IMR-90 (cell line): ENCODE data around the gene CHN1. TPM values are rescaled to one million over a fixed set of nuclear protein-coding genes. Genes with fewer than 3 reads are reported as not detected.

Source experiments
- ATAC-seq: fragments of 200-7000 bp; cut with Tn5 transposase; 2 replicates; pipeline ENCODE4 v1.9.1; 2020; ENCODE audit warnings: low read depth, mild to moderate bottlenecking, moderate library complexity
- BruUV-seq: library from RNA; stranded (reverse); fragments of 400-500 nt; replicated peaks from 2 replicates; lab custom pipeline; 2021; lab: Mats Ljungman, UMichigan
- CTCF ChIA-PET: fragments of 300-600 bp; formaldehyde crosslinking; extraction: SDS; loops from one replicate; lab custom pipeline; 2021; ENCODE audit warnings: antibody characterized with exemption; lab: Yijun Ruan, JAX
- POLR2A ChIA-PET: fragments of 300-600 bp; sonication (Branson Sonifier 250); formaldehyde crosslinking; loops from one replicate; lab custom pipeline; 2022; ENCODE audit warnings: antibody characterized with exemption; ENCODE audit not compliant: unreplicated experiment; lab: Charles Lee
- DNase-seq: peaks from one replicate; pipeline ENCODE4 v3.0.0; 2013
- H2AFZ ChIP-seq: replicated peaks from 2 replicates; pipeline ENCODE3; 2013; ENCODE audit warnings: low read length, mild to moderate bottlenecking; ENCODE audit not compliant: poor library complexity
- H2AK5ac ChIP-seq: 2 replicates; pipeline ENCODE4 v1.6.1; 2013; ENCODE audit warnings: low read depth, low read length, inconsistent platforms
- H2AK9ac ChIP-seq: replicated peaks from 2 replicates; pipeline ENCODE3; 2013; ENCODE audit warnings: mild to moderate bottlenecking, low read depth, low read length, moderate library complexity; ENCODE audit not compliant: poor library complexity
- H2BK120ac ChIP-seq: 2 replicates; pipeline ENCODE4 v1.6.1; 2013; ENCODE audit warnings: low read depth, low read length, inconsistent platforms
- H2BK15ac ChIP-seq: 3 replicates; pipeline ENCODE4 v1.6.1; 2013; ENCODE audit warnings: low read depth, low read length, inconsistent platforms
- H2BK20ac ChIP-seq: 2 replicates; pipeline ENCODE4 v1.6.1; 2013; ENCODE audit warnings: low read depth, mild to moderate bottlenecking, inconsistent platforms, low read length, moderate library complexity
- H2BK5ac ChIP-seq: 2 replicates; pipeline ENCODE4 v1.6.1; 2013; ENCODE audit warnings: mild to moderate bottlenecking, low read depth, low read length, inconsistent platforms; ENCODE audit not compliant: poor library complexity, severe bottlenecking
- H3K14ac ChIP-seq: replicated peaks from 2 replicates; pipeline ENCODE4 v1.6.1; 2013; ENCODE audit warnings: low read depth, low read length, inconsistent platforms
- H3K18ac ChIP-seq: 2 replicates; pipeline ENCODE4 v1.6.1; 2013; ENCODE audit warnings: low read depth, low read length, control low read depth
- H3K23ac ChIP-seq: 2 replicates; pipeline ENCODE4 v1.6.1; 2013; ENCODE audit warnings: low read depth, low read length, inconsistent platforms
- H3K27ac ChIP-seq: 2 replicates; pipeline ENCODE4 v1.5.1; 2013; ENCODE audit warnings: mild to moderate bottlenecking, control low read depth, low read length; ENCODE audit not compliant: insufficient read depth
- H3K27me3 ChIP-seq: 2 replicates; pipeline ENCODE4 v1.6.1; 2013; ENCODE audit warnings: low read length; ENCODE audit not compliant: control insufficient read depth, insufficient read depth
- H3K36me3 ChIP-seq: 2 replicates; pipeline ENCODE4 v1.6.1; 2013; ENCODE audit warnings: low read length, mixed read lengths; ENCODE audit not compliant: control insufficient read depth, insufficient read depth
- H3K4ac ChIP-seq: 2 replicates; pipeline ENCODE4 v1.6.1; 2013; ENCODE audit warnings: low read depth, low read length, inconsistent platforms
- H3K4me1 ChIP-seq: 2 replicates; pipeline ENCODE4 v1.6.1; 2013; ENCODE audit warnings: low read length, mixed read lengths; ENCODE audit not compliant: control insufficient read depth, insufficient read depth
- H3K4me2 ChIP-seq: 2 replicates; pipeline ENCODE4 v1.6.1; 2013; ENCODE audit warnings: low read depth, mild to moderate bottlenecking, control low read depth, low read length, moderate library complexity
- H3K4me3 ChIP-seq: 2 replicates; pipeline ENCODE4 v1.5.1; 2013; ENCODE audit warnings: low read depth, mild to moderate bottlenecking, control low read depth, low read length, moderate library complexity; ENCODE audit not compliant: insufficient read depth
- H3K56ac ChIP-seq: 2 replicates; pipeline ENCODE4 v1.6.1; 2013; ENCODE audit warnings: low read length, inconsistent platforms; ENCODE audit not compliant: insufficient read depth; ENCODE audit errors: extremely low read depth
- H3K79me1 ChIP-seq, 2 experiments: 2 replicates each; pipeline ENCODE4 v1.6.1; 2013; ENCODE audit warnings: low read length in 2 of 2, inconsistent platforms in 1 of 2, low read depth in 1 of 2
- H3K9ac ChIP-seq: 2 replicates; pipeline ENCODE4 v1.6.1; 2013; ENCODE audit warnings: low read depth, low read length, control low read depth
- H3K9me1 ChIP-seq: 2 replicates; pipeline ENCODE4 v1.6.1; 2013; ENCODE audit warnings: low read length, inconsistent platforms; ENCODE audit not compliant: insufficient read depth
- H3K9me3 ChIP-seq: 2 replicates; pipeline ENCODE4 v1.6.1; 2013; ENCODE audit warnings: low read length; ENCODE audit not compliant: control insufficient read depth, insufficient read depth
- H4K20me1 ChIP-seq: 2 replicates; pipeline ENCODE4 v1.6.1; 2013; ENCODE audit warnings: low read length, inconsistent platforms; ENCODE audit not compliant: insufficient read depth
- H4K5ac ChIP-seq: 2 replicates; pipeline ENCODE4 v1.6.1; 2013; ENCODE audit warnings: mild to moderate bottlenecking, low read depth, low read length, control low read depth
- H4K8ac ChIP-seq, 2 experiments: 2 replicates each; pipeline ENCODE4 v1.6.1; 2013; ENCODE audit warnings: low read depth in 2 of 2, low read length in 2 of 2, control low read depth in 1 of 2, inconsistent platforms in 1 of 2
- H4K91ac ChIP-seq: 2 replicates; pipeline ENCODE4 v1.6.1; 2013; ENCODE audit warnings: low read depth, low read length, inconsistent platforms; ENCODE audit not compliant: insufficient read depth
- CEBPB ChIP-seq: IDR thresholded peaks from 2 replicates; pipeline ENCODE4 v1.6.1; 2012; ENCODE audit warnings: low read depth, low read length, improper control_type of control experiment
- CHD1 ChIP-seq: IDR thresholded peaks from 2 replicates; pipeline ENCODE4 v1.6.1; 2012; ENCODE audit warnings: low read depth, low read length, improper control_type of control experiment
- ELK1 ChIP-seq: fragments of 150-350 bp; IDR thresholded peaks from 2 replicates; pipeline ENCODE4 v1.6.1; 2016; ENCODE audit warnings: low read depth, mild to moderate bottlenecking, low read length, moderate library complexity, borderline replicate concordance
- FOS ChIP-seq: fragments of 150-350 bp; IDR thresholded peaks from 2 replicates; pipeline ENCODE4 v1.6.1; 2016; ENCODE audit warnings: low read depth, low read length
- MAFK ChIP-seq: IDR thresholded peaks from 2 replicates; pipeline ENCODE4 v1.6.1; 2012; ENCODE audit warnings: low read depth, low read length, improper control_type of control experiment
- MAZ ChIP-seq: IDR thresholded peaks from 2 replicates; pipeline ENCODE4 v1.6.1; 2012; ENCODE audit warnings: low read depth, mild to moderate bottlenecking, low read length, improper control_type of control experiment, moderate library complexity, borderline replicate concordance
- MXI1 ChIP-seq: IDR thresholded peaks from 2 replicates; pipeline ENCODE4 v1.6.1; 2012; ENCODE audit warnings: low read depth, mild to moderate bottlenecking, low read length, moderate library complexity, borderline replicate concordance
- NFE2L2 ChIP-seq: fragments of 150-350 bp; IDR thresholded peaks from 2 replicates; pipeline ENCODE4 v1.6.1; 2016; ENCODE audit warnings: low read depth, mild to moderate bottlenecking, low read length
- POLR2A ChIP-seq: IDR thresholded peaks from 2 replicates; pipeline ENCODE4 v1.6.1; 2012; ENCODE audit warnings: mild to moderate bottlenecking, low read depth, low read length
- RAD21 ChIP-seq: IDR thresholded peaks from 2 replicates; pipeline ENCODE4 v1.6.1; 2012; ENCODE audit warnings: low read length, improper control_type of control experiment
- RCOR1 ChIP-seq: IDR thresholded peaks from 2 replicates; pipeline ENCODE4 v1.6.1; 2012; ENCODE audit warnings: mild to moderate bottlenecking, low read length, improper control_type of control experiment; ENCODE audit not compliant: insufficient replicate concordance
- RFX5 ChIP-seq: IDR thresholded peaks from 2 replicates; pipeline ENCODE4 v1.8.0; 2012; ENCODE audit warnings: low read depth, mild to moderate bottlenecking, low read length, moderate library complexity
- SMC3 ChIP-seq: fragments of 150-350 bp; IDR thresholded peaks from 2 replicates; pipeline ENCODE4 v1.6.1; 2016; ENCODE audit warnings: low read depth, mild to moderate bottlenecking, antibody characterized with exemption, low read length, moderate library complexity
- WGBS, 2 experiments: methylation state at CpG; one replicate each; pipeline versions ENCODE4 v1.1.5 to v1.1.7; 2013; ENCODE audit warnings: missing lambda C conversion rate in 2 of 2; ENCODE audit not compliant: insufficient read length in 1 of 2; ENCODE audit errors: extremely low coverage in 2 of 2; 5-methylcytosine and 5-hydroxymethylcytosine counted together
- dilution Hi-C: fragments of 300-500 bp; cut with HindIII; formaldehyde crosslinking; loops from one replicate; pipeline ENCODE4 v1.14.3; 2018; ENCODE audit warnings: low sequenced_read_pairs; ENCODE audit not compliant: unreplicated experiment
- in situ Hi-C: fragments of 300-500 bp; cut with MboI; formaldehyde crosslinking; loops from 3 replicates; pipeline ENCODE4 v1.14.3; 2019; ENCODE audit warnings: low sequenced_read_pairs, inconsistent platforms, mixed read lengths
- intact Hi-C: fragments of 100-400 bp; cut with micrococcal nuclease; formaldehyde crosslinking; loops from 2 replicates; pipeline ENCODE4 v1.10.0; 2022
- polyA plus RNA-seq, 3 experiments: library from polyadenylated mRNA; depleted of rRNA; stranded (reverse); fragments of >200 nt; gene quantifications; 2 replicates each; pipeline ENCODE4 v1.2.3, GENCODE V29; 2012; ENCODE audit warnings: low replicate concordance in 1 of 3
- total RNA-seq: library from RNA; depleted of rRNA; stranded (reverse); fragments of >200 nt; gene quantifications from 2 replicates; pipeline ENCODE4 v1.2.3, GENCODE V29; 2012
- TF ChIP-seq, protein P1 (sequence below): conservative IDR thresholded peaks from 2 replicates; pipeline ENCODE4 v1.5.1; 2012; ENCODE audit warnings: mild to moderate bottlenecking, low read depth, low read length, improper control_type of control experiment
- TF ChIP-seq, protein P2 (sequence below): fragments of 150-350 bp; IDR thresholded peaks from 2 replicates; pipeline ENCODE4 v1.6.1; 2017; ENCODE audit warnings: mild to moderate bottlenecking, antibody characterized with exemption, low read length, low read depth

Gene CHN1
- total and polyA plus RNA-seq, 2 of the 4 experiments (the other 2 are of a cell fraction), result 58.4 to 66.9 TPM

GRCh38 chr2:175026385-175026784, 21.2 kb upstream of the CHN1 start:
- H2AFZ ChIP-seq, result no peak overlapping the region
- H3K9me1 ChIP-seq, result 0 out of 2 replicates have a peak, but pooled peaks cover 3% of the 10 kb centered on the region
- H3K18ac ChIP-seq, result no peak overlapping the region
- H2BK15ac ChIP-seq, result no peak overlapping the region
- H4K20me1 ChIP-seq, result no peaks in the 10 kb centered on the region
- no peak overlapping the region for H3K4ac ChIP-seq
- no peak overlapping the region for H3K9ac ChIP-seq
- WGBS, 2 experiments, result no CpG with 5 or more reads among the region's 2 CpGs
- no peak overlapping the region for H4K5ac ChIP-seq
- no peak overlapping the region for H3K14ac ChIP-seq
- no peak overlapping the region for H3K4me2 ChIP-seq
- no peak for DNase-seq
- H3K9me3 ChIP-seq, result no peaks in the 10 kb centered on the region
- H2BK20ac ChIP-seq, result no peak overlapping the region
- no peak for ATAC-seq
- no peak overlapping the region for H4K8ac ChIP-seq
- no peak overlapping the region for H3K56ac ChIP-seq
- H2BK120ac ChIP-seq, result no peak overlapping the region
- H2BK5ac ChIP-seq, result no peak overlapping the region
- ChIA-PET POLR2A (no interaction called here), CTCF (no interaction called here)
- peaks cover 2% of the 10 kb centered on the region; the same call in 1 of the 2 replicates for H3K4me1 ChIP-seq
- intact Hi-C loops, result no loop called here
- dilution Hi-C loops, result no loop called here
- H3K23ac ChIP-seq, result no peak overlapping the region
- no peak overlapping the region for H2AK5ac ChIP-seq
- H3K27ac ChIP-seq, result no peak overlapping the region
- H3K79me1 ChIP-seq, result no peaks in the 10 kb centered on the region
- no peaks in the 10 kb centered on the region for H3K27me3 ChIP-seq
- H3K4me3 ChIP-seq, result no peak overlapping the region
- no peak overlapping the region for H2AK9ac ChIP-seq
- BruUV-seq, result no TSS peak
- no peaks in the 10 kb centered on the region for H3K36me3 ChIP-seq
- H4K91ac ChIP-seq, result no peak overlapping the region
- in situ Hi-C loops, result loop anchor here (25.0 kb wide), 2 partner anchors 236 to 1061 kb away; partner anchors contain the start of genes EVX2, HOXD12 and HOXD13
- no peak for TF ChIP-seq POLR2A
- TF ChIP-seq CHD1, result no peak
- no peak for TF ChIP-seq ELK1
- TF ChIP-seq RFX5, result no peak
- TF ChIP-seq RAD21, result no peak
- TF ChIP-seq CEBPB, result no peak
- TF ChIP-seq, protein P1, sequence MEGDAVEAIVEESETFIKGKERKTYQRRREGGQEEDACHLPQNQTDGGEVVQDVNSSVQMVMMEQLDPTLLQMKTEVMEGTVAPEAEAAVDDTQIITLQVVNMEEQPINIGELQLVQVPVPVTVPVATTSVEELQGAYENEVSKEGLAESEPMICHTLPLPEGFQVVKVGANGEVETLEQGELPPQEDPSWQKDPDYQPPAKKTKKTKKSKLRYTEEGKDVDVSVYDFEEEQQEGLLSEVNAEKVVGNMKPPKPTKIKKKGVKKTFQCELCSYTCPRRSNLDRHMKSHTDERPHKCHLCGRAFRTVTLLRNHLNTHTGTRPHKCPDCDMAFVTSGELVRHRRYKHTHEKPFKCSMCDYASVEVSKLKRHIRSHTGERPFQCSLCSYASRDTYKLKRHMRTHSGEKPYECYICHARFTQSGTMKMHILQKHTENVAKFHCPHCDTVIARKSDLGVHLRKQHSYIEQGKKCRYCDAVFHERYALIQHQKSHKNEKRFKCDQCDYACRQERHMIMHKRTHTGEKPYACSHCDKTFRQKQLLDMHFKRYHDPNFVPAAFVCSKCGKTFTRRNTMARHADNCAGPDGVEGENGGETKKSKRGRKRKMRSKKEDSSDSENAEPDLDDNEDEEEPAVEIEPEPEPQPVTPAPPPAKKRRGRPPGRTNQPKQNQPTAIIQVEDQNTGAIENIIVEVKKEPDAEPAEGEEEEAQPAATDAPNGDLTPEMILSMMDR, result no peak
- TF ChIP-seq MXI1, result no peak
- no peak for TF ChIP-seq NFE2L2
- no peak for TF ChIP-seq SMC3
- no peak for TF ChIP-seq MAZ
- no peak for TF ChIP-seq MAFK
- no peak for TF ChIP-seq RCOR1
- no peak for TF ChIP-seq FOS
- TF ChIP-seq, protein P2, sequence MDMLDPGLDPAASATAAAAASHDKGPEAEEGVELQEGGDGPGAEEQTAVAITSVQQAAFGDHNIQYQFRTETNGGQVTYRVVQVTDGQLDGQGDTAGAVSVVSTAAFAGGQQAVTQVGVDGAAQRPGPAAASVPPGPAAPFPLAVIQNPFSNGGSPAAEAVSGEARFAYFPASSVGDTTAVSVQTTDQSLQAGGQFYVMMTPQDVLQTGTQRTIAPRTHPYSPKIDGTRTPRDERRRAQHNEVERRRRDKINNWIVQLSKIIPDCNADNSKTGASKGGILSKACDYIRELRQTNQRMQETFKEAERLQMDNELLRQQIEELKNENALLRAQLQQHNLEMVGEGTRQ, result no peak
